ENCODE results near the gene ZBTB16. TPM values are rescaled to one million over a fixed set of nuclear protein-coding genes. Genes with fewer than 3 reads are reported as not detected.

The ZBTB16 gene
- polyA plus RNA-seq, 1 donor from 2014 or later = 0.45 TPM

DNA sequence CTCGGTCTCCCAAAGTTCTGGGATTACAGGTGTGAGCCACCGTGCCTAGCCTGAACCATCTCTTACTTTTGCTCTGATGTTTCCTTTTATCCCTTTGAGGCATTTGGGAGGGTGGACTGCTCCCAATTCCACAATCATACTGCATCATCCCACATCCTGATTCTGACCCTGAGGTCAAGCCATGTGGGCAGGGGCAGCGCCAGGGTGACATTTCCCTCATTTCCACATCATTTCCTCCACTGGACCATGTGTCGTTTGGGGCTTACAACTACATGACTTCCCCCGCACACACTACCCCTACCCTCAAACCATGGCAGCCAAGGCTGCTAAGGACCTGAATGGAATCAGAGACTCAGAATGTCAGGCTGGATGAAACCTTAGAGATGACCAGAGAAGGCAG lies 26.4 kb upstream of the ZBTB16 start:
- no peaks in the 10 kb centered on the region for H3K79me2 ChIP-seq (replicated peaks; ENCODE audit: insufficient read depth, low read length)
- no peak overlapping the region for H3K4me3 ChIP-seq (ENCODE audit: low read length)
- H3K9ac ChIP-seq (ENCODE audit: low read length) = no peak overlapping the region
- TF ChIP-seq POLR2AphosphoS5 (IDR thresholded peaks at IDR 0.05) (no peak), MXI1 (conservative IDR thresholded peaks at IDR 0.05; ENCODE audit: poor library complexity, severe bottlenecking) (no peak)
- H3K9me2 ChIP-seq (ENCODE audit: insufficient read depth, low read length) = no peaks in the 10 kb centered on the region
- no peaks in the 10 kb centered on the region for H3K36me3 ChIP-seq (ENCODE audit: insufficient read depth, low read length)
- no peaks in the 10 kb centered on the region for H3K9me3 ChIP-seq (ENCODE audit: low read length)
- no peaks in the 10 kb centered on the region for H3F3A ChIP-seq (ENCODE audit: insufficient read depth, low read length, poor library complexity, severe bottlenecking)
- H3K4me2 ChIP-seq (ENCODE audit: low read length) = no peak overlapping the region
- H4K20me1 ChIP-seq (ENCODE audit: insufficient read depth) = no peaks in the 10 kb centered on the region
- H3K27ac ChIP-seq (ENCODE audit: low read length) = no peak overlapping the region
- no peaks in the 10 kb centered on the region for H3K27me3 ChIP-seq (ENCODE audit: insufficient read depth, low read depth, low read length)
- H2AFZ ChIP-seq (ENCODE audit: low read depth, low read length) = no peak overlapping the region

DNA sequence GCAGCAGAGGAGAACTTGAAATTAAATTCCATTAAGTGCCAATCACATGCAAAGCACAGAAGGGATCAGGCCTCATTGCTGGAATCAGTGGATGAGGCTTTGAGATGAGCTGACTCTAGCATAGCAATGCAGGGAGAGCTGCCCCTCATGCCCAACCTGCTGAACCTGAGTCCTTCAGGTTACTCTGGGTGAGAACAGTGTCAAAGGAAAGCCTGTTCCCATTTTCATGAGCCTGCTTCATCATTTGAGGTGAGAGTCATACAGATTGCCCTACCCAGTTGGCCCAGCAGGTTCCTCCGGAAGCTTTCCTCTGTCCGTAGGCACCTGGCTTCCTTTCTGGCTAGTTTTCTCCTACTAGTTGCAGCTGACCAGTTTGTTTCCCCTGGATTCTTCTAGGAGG lies 25.9 kb upstream of the ZBTB16 start:
- Histone ChIP-seq H3K27ac (ENCODE audit: low read length) (no peak overlapping the region), H3K36me3 (ENCODE audit: insufficient read depth, low read length) (no peaks in the 10 kb centered on the region), H3F3A (ENCODE audit: insufficient read depth, low read length, poor library complexity, severe bottlenecking) (no peaks in the 10 kb centered on the region), H3K79me2 (replicated peaks; ENCODE audit: insufficient read depth, low read length) (no peaks in the 10 kb centered on the region), H3K4me2 (ENCODE audit: low read length) (no peak overlapping the region), H3K9me3 (ENCODE audit: low read length) (no peaks in the 10 kb centered on the region), H3K27me3 (ENCODE audit: insufficient read depth, low read depth, low read length) (no peaks in the 10 kb centered on the region), H2AFZ (ENCODE audit: low read depth, low read length) (no peak overlapping the region), H3K9ac (ENCODE audit: low read length) (no peak overlapping the region), H4K20me1 (ENCODE audit: insufficient read depth) (no peaks in the 10 kb centered on the region), H3K4me3 (ENCODE audit: low read length) (no peak overlapping the region), H3K9me2 (ENCODE audit: insufficient read depth, low read length) (no peaks in the 10 kb centered on the region)
- TF ChIP-seq EZH2 (IDR thresholded peaks at IDR 0.05; ENCODE audit: borderline replicate concordance, insufficient read depth, low read length, poor library complexity, severe bottlenecking) = no peak
- TF ChIP-seq POLR2AphosphoS5 (IDR thresholded peaks at IDR 0.05) = no peak
- TF ChIP-seq EP300 (conservative IDR thresholded peaks at IDR 0.05; ENCODE audit: poor library complexity, severe bottlenecking) = no peak
- TF ChIP-seq, protein P1, sequence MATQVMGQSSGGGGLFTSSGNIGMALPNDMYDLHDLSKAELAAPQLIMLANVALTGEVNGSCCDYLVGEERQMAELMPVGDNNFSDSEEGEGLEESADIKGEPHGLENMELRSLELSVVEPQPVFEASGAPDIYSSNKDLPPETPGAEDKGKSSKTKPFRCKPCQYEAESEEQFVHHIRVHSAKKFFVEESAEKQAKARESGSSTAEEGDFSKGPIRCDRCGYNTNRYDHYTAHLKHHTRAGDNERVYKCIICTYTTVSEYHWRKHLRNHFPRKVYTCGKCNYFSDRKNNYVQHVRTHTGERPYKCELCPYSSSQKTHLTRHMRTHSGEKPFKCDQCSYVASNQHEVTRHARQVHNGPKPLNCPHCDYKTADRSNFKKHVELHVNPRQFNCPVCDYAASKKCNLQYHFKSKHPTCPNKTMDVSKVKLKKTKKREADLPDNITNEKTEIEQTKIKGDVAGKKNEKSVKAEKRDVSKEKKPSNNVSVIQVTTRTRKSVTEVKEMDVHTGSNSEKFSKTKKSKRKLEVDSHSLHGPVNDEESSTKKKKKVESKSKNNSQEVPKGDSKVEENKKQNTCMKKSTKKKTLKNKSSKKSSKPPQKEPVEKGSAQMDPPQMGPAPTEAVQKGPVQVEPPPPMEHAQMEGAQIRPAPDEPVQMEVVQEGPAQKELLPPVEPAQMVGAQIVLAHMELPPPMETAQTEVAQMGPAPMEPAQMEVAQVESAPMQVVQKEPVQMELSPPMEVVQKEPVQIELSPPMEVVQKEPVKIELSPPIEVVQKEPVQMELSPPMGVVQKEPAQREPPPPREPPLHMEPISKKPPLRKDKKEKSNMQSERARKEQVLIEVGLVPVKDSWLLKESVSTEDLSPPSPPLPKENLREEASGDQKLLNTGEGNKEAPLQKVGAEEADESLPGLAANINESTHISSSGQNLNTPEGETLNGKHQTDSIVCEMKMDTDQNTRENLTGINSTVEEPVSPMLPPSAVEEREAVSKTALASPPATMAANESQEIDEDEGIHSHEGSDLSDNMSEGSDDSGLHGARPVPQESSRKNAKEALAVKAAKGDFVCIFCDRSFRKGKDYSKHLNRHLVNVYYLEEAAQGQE (IDR thresholded peaks at IDR 0.05; ENCODE audit: borderline replicate concordance) = no peak
- TF ChIP-seq SMC3 (conservative IDR thresholded peaks at IDR 0.05; ENCODE audit: poor library complexity) = no peak
- TF ChIP-seq, protein P2, sequence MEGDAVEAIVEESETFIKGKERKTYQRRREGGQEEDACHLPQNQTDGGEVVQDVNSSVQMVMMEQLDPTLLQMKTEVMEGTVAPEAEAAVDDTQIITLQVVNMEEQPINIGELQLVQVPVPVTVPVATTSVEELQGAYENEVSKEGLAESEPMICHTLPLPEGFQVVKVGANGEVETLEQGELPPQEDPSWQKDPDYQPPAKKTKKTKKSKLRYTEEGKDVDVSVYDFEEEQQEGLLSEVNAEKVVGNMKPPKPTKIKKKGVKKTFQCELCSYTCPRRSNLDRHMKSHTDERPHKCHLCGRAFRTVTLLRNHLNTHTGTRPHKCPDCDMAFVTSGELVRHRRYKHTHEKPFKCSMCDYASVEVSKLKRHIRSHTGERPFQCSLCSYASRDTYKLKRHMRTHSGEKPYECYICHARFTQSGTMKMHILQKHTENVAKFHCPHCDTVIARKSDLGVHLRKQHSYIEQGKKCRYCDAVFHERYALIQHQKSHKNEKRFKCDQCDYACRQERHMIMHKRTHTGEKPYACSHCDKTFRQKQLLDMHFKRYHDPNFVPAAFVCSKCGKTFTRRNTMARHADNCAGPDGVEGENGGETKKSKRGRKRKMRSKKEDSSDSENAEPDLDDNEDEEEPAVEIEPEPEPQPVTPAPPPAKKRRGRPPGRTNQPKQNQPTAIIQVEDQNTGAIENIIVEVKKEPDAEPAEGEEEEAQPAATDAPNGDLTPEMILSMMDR (IDR thresholded peaks at IDR 0.05; ENCODE audit: poor library complexity, severe bottlenecking) = no peak
- TF ChIP-seq RAD21 (conservative IDR thresholded peaks at IDR 0.05) = no peak
- no peak for TF ChIP-seq TAF1 (IDR thresholded peaks at IDR 0.05; ENCODE audit: low read depth)
- TF ChIP-seq MXI1 (conservative IDR thresholded peaks at IDR 0.05; ENCODE audit: poor library complexity, severe bottlenecking) = no peak

DNA sequence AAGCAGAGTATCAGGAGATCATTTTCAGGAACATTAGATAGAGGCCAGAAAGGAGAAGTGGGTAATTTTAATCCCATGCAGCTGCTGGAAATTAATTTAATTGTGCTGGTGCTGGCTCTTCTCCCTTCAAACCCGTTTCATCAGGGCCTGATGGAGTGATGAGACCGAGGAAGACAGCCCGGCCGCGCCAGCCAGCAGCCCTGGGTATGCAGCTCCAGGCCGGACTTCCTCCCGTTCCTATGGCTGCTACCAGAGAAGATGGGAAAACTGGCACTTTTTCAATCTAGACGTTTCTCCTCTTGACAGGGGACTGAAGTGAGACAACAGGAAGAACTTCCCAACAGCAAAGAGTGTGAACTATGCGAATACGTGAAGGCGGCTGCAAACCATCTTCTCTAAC lies 24.6 kb upstream of the ZBTB16 start:
- H3K4me3 ChIP-seq (ENCODE audit: low read length) = no peak overlapping the region
- H3K9me2 ChIP-seq (ENCODE audit: insufficient read depth, low read length) = no peaks in the 10 kb centered on the region
- no peak overlapping the region for H2AFZ ChIP-seq (ENCODE audit: low read depth, low read length)
- TF ChIP-seq, protein P1 (IDR thresholded peaks at IDR 0.05; ENCODE audit: borderline replicate concordance) = no peak
- TF ChIP-seq EZH2 (IDR thresholded peaks at IDR 0.05; ENCODE audit: borderline replicate concordance, insufficient read depth, low read length, poor library complexity, severe bottlenecking) (no peak), RAD21 (conservative IDR thresholded peaks at IDR 0.05) (no peak), EP300 (conservative IDR thresholded peaks at IDR 0.05; ENCODE audit: poor library complexity, severe bottlenecking) (no peak), SMC3 (conservative IDR thresholded peaks at IDR 0.05; ENCODE audit: poor library complexity) (no peak), TAF1 (IDR thresholded peaks at IDR 0.05; ENCODE audit: low read depth) (no peak), POLR2AphosphoS5 (IDR thresholded peaks at IDR 0.05) (no peak), MXI1 (conservative IDR thresholded peaks at IDR 0.05; ENCODE audit: poor library complexity, severe bottlenecking) (no peak)
- TF ChIP-seq, protein P2 (IDR thresholded peaks at IDR 0.05; ENCODE audit: poor library complexity, severe bottlenecking) = no peak
- H3K79me2 ChIP-seq (replicated peaks; ENCODE audit: insufficient read depth, low read length) = no peaks in the 10 kb centered on the region
- no peaks in the 10 kb centered on the region for H3K27me3 ChIP-seq (ENCODE audit: insufficient read depth, low read depth, low read length)
- no peak overlapping the region for H3K9ac ChIP-seq (ENCODE audit: low read length)
- H3K9me3 ChIP-seq (ENCODE audit: low read length) = no peaks in the 10 kb centered on the region
- H3K27ac ChIP-seq (ENCODE audit: low read length) = no peak overlapping the region
- no peaks in the 10 kb centered on the region for H4K20me1 ChIP-seq (ENCODE audit: insufficient read depth)
- H3F3A ChIP-seq (ENCODE audit: insufficient read depth, low read length, poor library complexity, severe bottlenecking) = no peaks in the 10 kb centered on the region
- no peak overlapping the region for H3K4me2 ChIP-seq (ENCODE audit: low read length)
- H3K36me3 ChIP-seq (ENCODE audit: insufficient read depth, low read length) = no peaks in the 10 kb centered on the region
